ENCODE data around the gene ZMYND8. TPM values are rescaled to one million over a fixed set of nuclear protein-coding genes. Genes with fewer than 3 reads are reported as not detected.

The ZMYND8 gene
- total RNA-seq, 1 experiment from 2014 or later: 44.1 TPM

DNA sequence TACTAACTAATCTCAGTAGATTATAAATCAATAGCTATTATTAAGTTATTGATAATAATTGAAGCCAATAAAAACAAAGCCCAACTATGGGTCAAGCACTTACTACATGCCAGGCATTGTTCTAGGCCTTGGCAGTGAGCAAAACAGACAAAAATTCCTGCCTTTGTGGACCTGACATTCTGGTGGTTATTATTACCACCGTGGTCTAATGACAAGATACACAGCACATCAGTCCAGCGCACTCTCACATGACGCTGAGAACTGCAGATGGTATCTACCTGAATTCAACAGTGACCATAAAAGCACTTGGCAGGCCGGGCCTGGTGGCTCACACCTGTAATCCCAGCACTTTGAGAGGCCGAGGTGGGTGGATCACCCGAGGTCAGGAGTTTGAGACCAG, 121.4 kb downstream of the ZMYND8 start:
- H4K20me1 ChIP-seq (ENCODE audit: insufficient read depth, low read depth, low read length): peaks cover 4% of the 10 kb centered on the region
- H3K27ac ChIP-seq (ENCODE audit: low read length): no peak overlapping the region
- H3K4me1 ChIP-seq (ENCODE audit: low read length): peaks cover 14% of the 10 kb centered on the region
- no peak overlapping the region for H3K4me2 ChIP-seq (ENCODE audit: low read depth, low read length, poor library complexity, severe bottlenecking)
- no peak overlapping the region for H3K9ac ChIP-seq (ENCODE audit: low read length)
- no peaks in the 10 kb centered on the region for H3K9me3 ChIP-seq (ENCODE audit: low read length)
- DNase-seq: no peak
- H3K4me3 ChIP-seq (ENCODE audit: low read length): no peak overlapping the region
- H3K27me3 ChIP-seq (ENCODE audit: low read length): no peaks in the 10 kb centered on the region
- no peaks in the 10 kb centered on the region for H3K9me2 ChIP-seq (replicated peaks; ENCODE audit: insufficient read depth, low read length)
- no peak overlapping the region for H2AFZ ChIP-seq (ENCODE audit: low read length)
- peaks cover 26% of the 10 kb centered on the region for H3K79me2 ChIP-seq (ENCODE audit: low read length)
- H3K36me3 ChIP-seq (ENCODE audit: insufficient read depth, low read length): peaks cover 63% of the 10 kb centered on the region

GRCh38 chr20:47233333-47234188, 122.9 kb downstream of the ZMYND8 start:
- Histone ChIP-seq H2AFZ (ENCODE audit: low read length) (no peak overlapping the region), H3K4me3 (ENCODE audit: low read length) (no peak overlapping the region), H3K4me1 (ENCODE audit: low read length) (peaks cover 14% of the 10 kb centered on the region), H4K20me1 (ENCODE audit: insufficient read depth, low read depth, low read length) (peaks cover 4% of the 10 kb centered on the region), H3K36me3 (ENCODE audit: insufficient read depth, low read length) (peaks cover 68% of the 10 kb centered on the region), H3K79me2 (ENCODE audit: low read length) (peaks cover 23% of the 10 kb centered on the region), H3K9me3 (ENCODE audit: low read length) (no peaks in the 10 kb centered on the region), H3K9me2 (replicated peaks; ENCODE audit: insufficient read depth, low read length) (no peaks in the 10 kb centered on the region), H3K4me2 (ENCODE audit: low read depth, low read length, poor library complexity, severe bottlenecking) (no peak overlapping the region), H3K27ac (ENCODE audit: low read length) (no peak overlapping the region), H3K27me3 (ENCODE audit: low read length) (no peaks in the 10 kb centered on the region), H3K9ac (ENCODE audit: low read length) (no peak overlapping the region)
- no peak for DNase-seq

GRCh38 chr20:47232518-47232917, 124.0 kb downstream of the ZMYND8 start:
- H3K36me3 ChIP-seq (ENCODE audit: insufficient read depth, low read length): peaks cover 63% of the 10 kb centered on the region

GRCh38 chr20:47231382-47232039, 125.0 kb downstream of the ZMYND8 start:
- Histone ChIP-seq H3K4me3 (ENCODE audit: low read length) (no peak overlapping the region), H3K27ac (ENCODE audit: low read length) (no peak overlapping the region), H2AFZ (ENCODE audit: low read length) (no peak overlapping the region), H3K36me3 (ENCODE audit: insufficient read depth, low read length) (peaks cover 62% of the 10 kb centered on the region), H3K4me2 (ENCODE audit: low read depth, low read length, poor library complexity, severe bottlenecking) (no peak overlapping the region), H4K20me1 (ENCODE audit: insufficient read depth, low read depth, low read length) (peaks cover 4% of the 10 kb centered on the region), H3K9me3 (ENCODE audit: low read length) (no peaks in the 10 kb centered on the region), H3K27me3 (ENCODE audit: low read length) (no peaks in the 10 kb centered on the region), H3K79me2 (ENCODE audit: low read length) (peaks cover 14% of the 10 kb centered on the region), H3K4me1 (ENCODE audit: low read length) (peaks cover 10% of the 10 kb centered on the region), H3K9ac (ENCODE audit: low read length) (no peak overlapping the region), H3K9me2 (replicated peaks; ENCODE audit: insufficient read depth, low read length) (no peaks in the 10 kb centered on the region)
- DNase-seq: no peak

More at GRCh38 chr20:47232518-47232917, 124.0 kb downstream of the ZMYND8 start:
- H2AFZ ChIP-seq (ENCODE audit: low read length): no peak overlapping the region
- no peaks in the 10 kb centered on the region for H3K27me3 ChIP-seq (ENCODE audit: low read length)
- no peak overlapping the region for H3K9ac ChIP-seq (ENCODE audit: low read length)
- H3K4me3 ChIP-seq (ENCODE audit: low read length): no peak overlapping the region
- H3K4me2 ChIP-seq (ENCODE audit: low read depth, low read length, poor library complexity, severe bottlenecking): no peak overlapping the region
- H3K9me3 ChIP-seq (ENCODE audit: low read length): no peaks in the 10 kb centered on the region
- no peak for DNase-seq
- H4K20me1 ChIP-seq (ENCODE audit: insufficient read depth, low read depth, low read length): peaks cover 4% of the 10 kb centered on the region
- H3K79me2 ChIP-seq (ENCODE audit: low read length): peaks cover 20% of the 10 kb centered on the region
- H3K9me2 ChIP-seq (replicated peaks; ENCODE audit: insufficient read depth, low read length): no peaks in the 10 kb centered on the region
- peaks cover 14% of the 10 kb centered on the region for H3K4me1 ChIP-seq (ENCODE audit: low read length)
- H3K27ac ChIP-seq (ENCODE audit: low read length): no peak overlapping the region

- H4K20me1 ChIP-seq (ENCODE audit: insufficient read depth, low read depth, low read length): no peaks in the 10 kb centered on the region; the same call in 1 of the 2 replicates
- no peaks in the 10 kb centered on the region for H3K9me3 ChIP-seq (ENCODE audit: low read length)
- H3K4me1 ChIP-seq (ENCODE audit: low read length): peaks cover 3% of the 10 kb centered on the region
- H2AFZ ChIP-seq (ENCODE audit: low read length): no peak overlapping the region
- H3K4me3 ChIP-seq (ENCODE audit: low read length): no peak overlapping the region
- no peak overlapping the region for H3K27ac ChIP-seq (ENCODE audit: low read length)
- no peak overlapping the region for H3K4me2 ChIP-seq (ENCODE audit: low read depth, low read length, poor library complexity, severe bottlenecking)
- no peak for DNase-seq
- H3K9ac ChIP-seq (ENCODE audit: low read length): no peak overlapping the region
- H3K27me3 ChIP-seq (ENCODE audit: low read length): no peaks in the 10 kb centered on the region
- H3K9me2 ChIP-seq (replicated peaks; ENCODE audit: insufficient read depth, low read length): no peaks in the 10 kb centered on the region
- H3K36me3 ChIP-seq (ENCODE audit: insufficient read depth, low read length): peaks cover 59% of the 10 kb centered on the region
- peaks cover 12% of the 10 kb centered on the region for H3K79me2 ChIP-seq (ENCODE audit: low read length)
Observed at GRCh38 chr20:47230811-47231256, 125.7 kb downstream of the ZMYND8 start.

GRCh38 chr20:47228654-47229053, 127.8 kb downstream of the ZMYND8 start:
- Histone ChIP-seq H3K9me2 (replicated peaks; ENCODE audit: insufficient read depth, low read length) (no peaks in the 10 kb centered on the region), H3K4me3 (ENCODE audit: low read length) (no peak overlapping the region), H3K4me2 (ENCODE audit: low read depth, low read length, poor library complexity, severe bottlenecking) (no peak overlapping the region), H2AFZ (ENCODE audit: low read length) (no peak overlapping the region), H3K79me2 (ENCODE audit: low read length) (peaks cover 7% of the 10 kb centered on the region; the same call in 1 of the 2 replicates), H3K36me3 (ENCODE audit: insufficient read depth, low read length) (peaks cover 51% of the 10 kb centered on the region), H3K9me3 (ENCODE audit: low read length) (no peaks in the 10 kb centered on the region), H4K20me1 (ENCODE audit: insufficient read depth, low read depth, low read length) (no peaks in the 10 kb centered on the region), H3K9ac (ENCODE audit: low read length) (no peak overlapping the region), H3K27me3 (ENCODE audit: low read length) (no peaks in the 10 kb centered on the region), H3K27ac (ENCODE audit: low read length) (no peak overlapping the region), H3K4me1 (ENCODE audit: low read length) (peaks cover 7% of the 10 kb centered on the region; the same call in 1 of the 2 replicates)
- no peak for DNase-seq

DNA sequence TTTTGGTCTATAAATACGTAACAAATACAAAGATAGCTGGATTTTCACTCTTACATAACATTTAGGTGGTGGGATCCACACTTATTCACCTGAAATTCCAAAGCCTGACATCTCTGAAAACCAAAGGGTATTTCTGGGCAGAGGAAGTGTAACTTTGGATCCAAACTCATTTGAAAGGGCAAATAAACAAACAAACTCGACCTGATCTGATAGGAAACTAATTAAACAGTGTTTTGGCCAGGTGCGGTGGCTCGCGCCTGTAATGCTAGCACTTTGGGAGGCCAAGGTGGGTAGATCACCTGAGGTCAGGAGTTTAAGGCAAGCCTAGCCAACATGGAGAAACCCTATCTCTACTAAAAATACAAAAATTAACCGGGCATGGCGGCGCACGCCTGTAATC, 128.9 kb downstream of the ZMYND8 start:
- Histone ChIP-seq H3K9me2 (replicated peaks; ENCODE audit: insufficient read depth, low read length) (no peaks in the 10 kb centered on the region), H3K9me3 (ENCODE audit: low read length) (no peaks in the 10 kb centered on the region), H2AFZ (ENCODE audit: low read length) (no peak overlapping the region), H3K4me3 (ENCODE audit: low read length) (no peak overlapping the region), H3K36me3 (ENCODE audit: insufficient read depth, low read length) (peaks cover 54% of the 10 kb centered on the region), H3K27me3 (ENCODE audit: low read length) (no peaks in the 10 kb centered on the region), H3K9ac (ENCODE audit: low read length) (no peak overlapping the region), H3K4me2 (ENCODE audit: low read depth, low read length, poor library complexity, severe bottlenecking) (no peak overlapping the region), H4K20me1 (ENCODE audit: insufficient read depth, low read depth, low read length) (no peaks in the 10 kb centered on the region), H3K79me2 (ENCODE audit: low read length) (peaks cover 4% of the 10 kb centered on the region; the same call in 1 of the 2 replicates), H3K4me1 (ENCODE audit: low read length) (peaks cover 15% of the 10 kb centered on the region), H3K27ac (ENCODE audit: low read length) (no peak overlapping the region)
- DNase-seq: no peak

- Histone ChIP-seq H3K36me3 (ENCODE audit: insufficient read depth, low read length) (peaks cover 56% of the 10 kb centered on the region), H3K79me2 (ENCODE audit: low read length) (peaks cover 4% of the 10 kb centered on the region; the same call in 1 of the 2 replicates), H3K27me3 (ENCODE audit: low read length) (no peaks in the 10 kb centered on the region), H3K4me2 (ENCODE audit: low read depth, low read length, poor library complexity, severe bottlenecking) (no peak overlapping the region), H3K27ac (ENCODE audit: low read length) (no peak overlapping the region), H4K20me1 (ENCODE audit: insufficient read depth, low read depth, low read length) (no peaks in the 10 kb centered on the region), H3K4me1 (ENCODE audit: low read length) (peaks cover 20% of the 10 kb centered on the region), H3K4me3 (ENCODE audit: low read length) (no peak overlapping the region), H3K9me2 (replicated peaks; ENCODE audit: insufficient read depth, low read length) (no peaks in the 10 kb centered on the region), H2AFZ (ENCODE audit: low read length) (no peak overlapping the region), H3K9me3 (ENCODE audit: low read length) (no peaks in the 10 kb centered on the region), H3K9ac (ENCODE audit: low read length) (no peak overlapping the region)
- DNase-seq: no peak
Observed at GRCh38 chr20:47227119-47227518, 129.4 kb downstream of the ZMYND8 start.
